HepG2 (cell line): ENCODE data around the gene ELL. TPM values are rescaled to one million over a fixed set of nuclear protein-coding genes. Genes with fewer than 3 reads are reported as not detected.
A peak's percentile ranks its signal among the peaks of the same experiment; 100 is the strongest.

Experiments used
- ATF6 ChIP-seq: sonication (generic); formaldehyde crosslinking; conservative IDR thresholded peaks from 2 replicates; pipeline ENCODE4 v1.4.0; 2020; ENCODE audit warnings: missing genetic modification reagents
- CSRNP1 ChIP-seq: sonication (generic); formaldehyde crosslinking; IDR thresholded peaks from 2 replicates; pipeline ENCODE4 v1.8.1; 2023; ENCODE audit warnings: mild to moderate bottlenecking, missing genetic modification reagents
- EZH2 ChIP-seq: conservative IDR thresholded peaks from 2 replicates; pipeline ENCODE4 v1.6.1; 2012; ENCODE audit warnings: mild to moderate bottlenecking, low read depth, low read length, moderate library complexity
- GTF2F1 ChIP-seq: fragments of 150-350 bp; IDR thresholded peaks from 2 replicates; pipeline ENCODE4 v1.6.1; 2014; ENCODE audit warnings: low read length
- MEF2D ChIP-seq: sonication (generic); formaldehyde crosslinking; IDR thresholded peaks from 2 replicates; pipeline ENCODE4 v1.5.1; 2020; ENCODE audit warnings: mild to moderate bottlenecking, missing genetic modification reagents
- NFE2 ChIP-seq: sonication (generic); formaldehyde crosslinking; IDR thresholded peaks from 2 replicates; pipeline ENCODE4 v1.4.0; 2020; ENCODE audit warnings: missing genetic modification reagents
- PHF21A ChIP-seq: sonication (generic); formaldehyde crosslinking; IDR thresholded peaks from 2 replicates; pipeline ENCODE4 v1.5.0; 2020; ENCODE audit warnings: mild to moderate bottlenecking, missing genetic modification reagents
- POLR2A ChIP-seq, 2 experiments: IDR thresholded peaks; 2 replicates each; pipeline ENCODE4 v1.6.1; 2011; ENCODE audit warnings: low read depth in 2 of 2, low read length in 2 of 2, mild to moderate bottlenecking in 1 of 2, moderate library complexity in 1 of 2; ENCODE audit not compliant: insufficient read depth in 1 of 2
- RERE ChIP-seq: IDR thresholded peaks from 2 replicates; pipeline ENCODE4 v1.6.1; 2016; ENCODE audit warnings: low read depth, missing genetic modification reagents, missing compliant biosample characterization
- SIN3A ChIP-seq: IDR thresholded peaks from 2 replicates; pipeline ENCODE4 v1.6.1; 2011; ENCODE audit warnings: low read depth, mild to moderate bottlenecking, control low read depth, low read length, borderline replicate concordance
- SRSF1 ChIP-seq: fragments of 200-400 bp; formaldehyde crosslinking; optimal IDR thresholded peaks from 2 replicates; pipeline ENCODE3; 2017; ENCODE audit warnings: mild to moderate bottlenecking, low read depth, low read length, moderate library complexity
- SUZ12 ChIP-seq: fragments of 150-350 bp; IDR thresholded peaks from 2 replicates; pipeline ENCODE4 v1.6.1; 2014; ENCODE audit warnings: low read depth, low read length
- TEAD2 ChIP-seq: sonication (generic); formaldehyde crosslinking; IDR thresholded peaks from 2 replicates; pipeline ENCODE4 v1.9.0; 2021; ENCODE audit warnings: missing genetic modification reagents
- THAP7 ChIP-seq: sonication (generic); formaldehyde crosslinking; IDR thresholded peaks from 2 replicates; pipeline ENCODE4 v1.8.1; 2023; ENCODE audit warnings: mild to moderate bottlenecking, missing genetic modification reagents
- ZBTB38 ChIP-seq: sonication (generic); formaldehyde crosslinking; IDR thresholded peaks from 2 replicates; pipeline ENCODE4 v1.5.1; 2020; ENCODE audit warnings: mild to moderate bottlenecking, missing genetic modification reagents
- ZFP1 ChIP-seq: IDR thresholded peaks from 2 replicates; pipeline ENCODE4 v1.6.1; 2016
- ZNF33A ChIP-seq: sonication (generic); formaldehyde crosslinking; IDR thresholded peaks from 2 replicates; pipeline ENCODE4 v1.5.1; 2020; ENCODE audit warnings: missing genetic modification reagents, mild to moderate bottlenecking, moderate library complexity, borderline replicate concordance
- ZNF660 ChIP-seq: sonication (generic); formaldehyde crosslinking; IDR thresholded peaks from 2 replicates; pipeline ENCODE4 v1.5.1; 2020; ENCODE audit warnings: mild to moderate bottlenecking, low read depth, missing genetic modification reagents, borderline replicate concordance
- ZNF704 ChIP-seq: sonication (generic); formaldehyde crosslinking; IDR thresholded peaks from 2 replicates; pipeline ENCODE4 v1.8.1; 2023; ENCODE audit warnings: mild to moderate bottlenecking, inconsistent platforms, moderate library complexity, missing genetic modification reagents, borderline replicate concordance
- polyA plus RNA-seq, 8 experiments: library from polyadenylated mRNA; depleted of rRNA in 3 of 8; stranded (reverse) in 7 of 8; unstranded in 1 of 8; fragments of >200 nt; fragmentation: Illumina TruSeq in 4 of 8; extraction: Trizol in 4 of 8; gene quantifications; 2 replicates each; pipeline versions ENCODE4 v1.2.1 to v1.2.3, GENCODE V29; 2011 to 2016; ENCODE audit warnings: low read depth in 4 of 8, missing spikeins in 1 of 8, mixed read lengths in 1 of 8; ENCODE audit not compliant: insufficient read depth in 1 of 8
- total RNA-seq, 5 experiments: library from RNA; depleted of rRNA; stranded (reverse); fragments of >200 nt; fragmentation: Illumina TruSeq; extraction: Trizol; gene quantifications; 2 replicates each; pipeline ENCODE4 v1.2.3, GENCODE V29; 2016; ENCODE audit warnings: low read depth in 1 of 5

Gene ELL
- total and polyA plus RNA-seq, 2 of the 13 experiments (the other 11 are each of a cell fraction or from before 2014, with no cell fraction given), result 3.7 to 5.4 TPM

- 0 out of 2 replicates have a peak, but pooled peaks have one; percentile 4 for TF ChIP-seq CSRNP1 (CRISPR knock-in tag)
- TF ChIP-seq SIN3A, result peak; percentile 85; the same call in 1 of the 2 replicates
- TF ChIP-seq TEAD2 (CRISPR knock-in tag), result no peak
- TF ChIP-seq RERE (CRISPR knock-in tag), result no peak
- no peak for TF ChIP-seq NFE2 (CRISPR knock-in tag)
- TF ChIP-seq EZH2, result no peak
- no peak for TF ChIP-seq ZNF704
- TF ChIP-seq ZFP1 (CRISPR knock-in tag), result no peak
- TF ChIP-seq ZNF660 (CRISPR knock-in tag), result no peak
- no peak for TF ChIP-seq SRSF1
- TF ChIP-seq SUZ12, result no peak
- no peak for TF ChIP-seq ZNF33A (CRISPR knock-in tag)
- peak; percentile 88 for TF ChIP-seq PHF21A (CRISPR knock-in tag)
- TF ChIP-seq ZBTB38 (CRISPR knock-in tag), result no peak; the same call in 1 of the 2 replicates
- no peak for TF ChIP-seq GTF2F1
- TF ChIP-seq ATF6 (CRISPR knock-in tag), result no peak
- TF ChIP-seq MEF2D (CRISPR knock-in tag), result 0 out of 2 replicates have a peak, but pooled peaks have one; percentile 51
- TF ChIP-seq POLR2A (IDR thresholded peaks at IDR 0.05; ENCODE audit: insufficient read depth in 1 of 2, low read depth in 2 of 2, low read length in 2 of 2), result peak in 1 of 2 experiments; percentile 62; a peak in 2 of 4 replicates
- no peak for TF ChIP-seq THAP7 (CRISPR knock-in tag)
Observed at GRCh38 chr19:18557411-18558201, 35.7 kb upstream of the ELL start, which contains the start of gene KXD1 (continued).
